ENCODE data around the gene SH2D1A. TPM values are rescaled to one million over a fixed set of nuclear protein-coding genes. Genes with fewer than 3 reads are reported as not detected.
A peak's percentile ranks its signal among the peaks of the same experiment; 100 is the strongest.

The SH2D1A gene
- total and polyA plus RNA-seq, 4 donors = 0.51 to 2.8 (median 0.70) TPM

- no peak for DNase-seq
- no peaks in the 10 kb centered on the region for H3K4me1 ChIP-seq (ENCODE audit: control insufficient read depth in 1 of 2, insufficient read depth in 2 of 2, low read length in 2 of 2)
- H3K9me3 ChIP-seq (ENCODE audit: control insufficient read depth, low read length) = no peaks in the 10 kb centered on the region
- intact Hi-C loops (cut with DNase I) = no loop called here
- H3K27me3 ChIP-seq (ENCODE audit: control insufficient read depth in 1 of 2, insufficient read depth in 2 of 2, low read length in 1 of 2) = no peaks in the 10 kb centered on the region
- WGBS, 2 donors = 79 to 95% methylated on average over 1 of the region's 1 CpG
- no peak overlapping the region for H3K27ac ChIP-seq (ENCODE audit: low read depth in 1 of 2, low read length in 2 of 2)
- H3K4me3 ChIP-seq (ENCODE audit: low read length in 2 of 2) = no peak overlapping the region
- no peak for ATAC-seq (ENCODE audit: low FRiP score)
- H3K36me3 ChIP-seq (ENCODE audit: control insufficient read depth in 1 of 2, insufficient read depth in 2 of 2, low read length in 1 of 2) = no peaks in the 10 kb centered on the region
These were observed 27.0 kb downstream of the SH2D1A start for GRCh38 chrX:124373348-124373747.

GRCh38 chrX:124378643-124379042 lies 32.3 kb downstream of the SH2D1A start:
- Histone ChIP-seq H3K27me3 (ENCODE audit: control insufficient read depth in 1 of 2, insufficient read depth in 2 of 2, low read length in 1 of 2) (no peaks in the 10 kb centered on the region), H3K4me3 (ENCODE audit: low read length in 2 of 2) (no peak overlapping the region), H3K9me3 (ENCODE audit: control insufficient read depth, low read length) (no peaks in the 10 kb centered on the region), H3K36me3 (ENCODE audit: control insufficient read depth in 1 of 2, insufficient read depth in 2 of 2, low read length in 1 of 2) (no peaks in the 10 kb centered on the region), H3K27ac (ENCODE audit: low read depth in 1 of 2, low read length in 2 of 2) (no peak overlapping the region), H3K4me1 (ENCODE audit: control insufficient read depth in 1 of 2, insufficient read depth in 2 of 2, low read length in 2 of 2) (no peaks in the 10 kb centered on the region)
- DNase-seq (no peak), ATAC-seq (ENCODE audit: low FRiP score) (no peak)
- WGBS, 2 donors = 44 to 59% methylated on average over 4 of the region's 4 CpGs
- intact Hi-C loops (cut with DNase I) = no loop called here

- Histone ChIP-seq H3K9me3 (ENCODE audit: control insufficient read depth, low read length) (no peaks in the 10 kb centered on the region), H3K36me3 (ENCODE audit: control insufficient read depth in 1 of 2, insufficient read depth in 2 of 2, low read length in 1 of 2) (no peaks in the 10 kb centered on the region), H3K27ac (ENCODE audit: low read depth in 1 of 2, low read length in 2 of 2) (no peak overlapping the region), H3K4me3 (ENCODE audit: low read length in 2 of 2) (no peak overlapping the region), H3K27me3 (ENCODE audit: control insufficient read depth in 1 of 2, insufficient read depth in 2 of 2, low read length in 1 of 2) (no peaks in the 10 kb centered on the region), H3K4me1 (ENCODE audit: control insufficient read depth in 1 of 2, insufficient read depth in 2 of 2, low read length in 2 of 2) (no peaks in the 10 kb centered on the region)
- WGBS, 2 donors = 73 to 92% methylated on average over 4 of the region's 4 CpGs
- no peak for ATAC-seq (ENCODE audit: low FRiP score)
- no peak for DNase-seq
- intact Hi-C loops (cut with DNase I) = no loop called here
These were observed 37.0 kb downstream of the SH2D1A start for GRCh38 chrX:124383354-124383753.

- ATAC-seq (ENCODE audit: low FRiP score) = no peak
- intact Hi-C loops (cut with DNase I) = no loop called here
- DNase-seq = no peak
- H3K27me3 ChIP-seq (ENCODE audit: control insufficient read depth in 1 of 2, insufficient read depth in 2 of 2, low read length in 1 of 2) = no peaks in the 10 kb centered on the region
- no peaks in the 10 kb centered on the region for H3K9me3 ChIP-seq (ENCODE audit: control insufficient read depth, low read length)
- 61 to 83% methylated on average over 6 of the region's 6 CpGs for WGBS, 2 donors
- no peaks in the 10 kb centered on the region for H3K36me3 ChIP-seq (ENCODE audit: control insufficient read depth in 1 of 2, insufficient read depth in 2 of 2, low read length in 1 of 2)
- no peak overlapping the region for H3K4me3 ChIP-seq (ENCODE audit: low read length in 2 of 2)
- H3K4me1 ChIP-seq (ENCODE audit: control insufficient read depth in 1 of 2, insufficient read depth in 2 of 2, low read length in 2 of 2) = no peaks in the 10 kb centered on the region
- H3K27ac ChIP-seq (ENCODE audit: low read depth in 1 of 2, low read length in 2 of 2) = no peak overlapping the region
These were observed 40.0 kb downstream of the SH2D1A start for GRCh38 chrX:124386401-124386800.

DNA sequence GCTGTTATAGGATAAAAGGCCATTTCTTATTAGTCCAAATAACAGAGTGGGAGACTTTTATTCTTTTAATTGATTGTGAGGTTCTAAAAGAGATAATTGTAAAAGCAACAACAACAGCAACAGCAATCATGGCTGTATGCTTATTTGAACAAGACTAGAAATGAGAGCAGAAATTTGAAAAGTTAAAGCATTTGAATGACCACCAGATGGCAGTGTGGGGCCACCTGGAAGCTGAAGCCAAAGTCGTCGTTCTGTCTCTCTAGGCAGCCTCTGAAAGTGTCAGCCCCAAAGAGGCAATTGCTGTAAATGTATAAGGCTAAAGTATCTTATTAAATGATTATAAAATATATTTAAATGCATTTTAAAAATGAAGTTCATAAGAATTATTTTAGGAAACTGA lies 42.2 kb downstream of the SH2D1A start:
- Histone ChIP-seq H3K36me3 (ENCODE audit: control insufficient read depth in 1 of 2, insufficient read depth in 2 of 2, low read length in 1 of 2) (no peaks in the 10 kb centered on the region), H3K27ac (ENCODE audit: low read depth in 1 of 2, low read length in 2 of 2) (no peak overlapping the region), H3K4me3 (ENCODE audit: low read length in 2 of 2) (no peak overlapping the region), H3K4me1 (ENCODE audit: control insufficient read depth in 1 of 2, insufficient read depth in 2 of 2, low read length in 2 of 2) (no peaks in the 10 kb centered on the region), H3K9me3 (ENCODE audit: control insufficient read depth, low read length) (no peaks in the 10 kb centered on the region), H3K27me3 (ENCODE audit: control insufficient read depth in 1 of 2, insufficient read depth in 2 of 2, low read length in 1 of 2) (no peaks in the 10 kb centered on the region)
- ATAC-seq (ENCODE audit: low FRiP score) = peak; percentile 72
- WGBS, 2 donors = 0 to 4% methylated on average over 2 of the region's 2 CpGs
- DNase-seq = no peak
- intact Hi-C loops (cut with DNase I) = no loop called here

DNA sequence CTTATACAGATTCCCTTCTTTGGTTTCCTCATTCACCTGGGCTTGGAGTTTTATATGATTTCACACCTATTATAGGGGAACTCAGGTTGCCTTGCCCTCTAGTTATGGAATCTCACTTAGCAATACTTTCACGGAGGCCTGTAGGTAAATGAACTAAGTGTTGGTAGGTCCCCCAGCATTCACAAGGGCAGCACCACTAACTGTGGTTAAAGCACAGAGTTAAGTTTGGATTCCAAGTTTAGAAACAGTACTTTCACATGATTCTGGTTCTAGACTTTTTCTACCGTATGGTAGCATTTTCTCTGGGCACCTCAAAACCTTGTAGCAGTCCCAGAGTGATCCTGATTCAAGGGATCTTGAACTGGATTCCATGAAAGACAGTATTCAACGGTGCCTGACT lies 46.4 kb downstream of the SH2D1A start:
- Histone ChIP-seq H3K36me3 (ENCODE audit: control insufficient read depth in 1 of 2, insufficient read depth in 2 of 2, low read length in 1 of 2) (no peaks in the 10 kb centered on the region), H3K4me1 (ENCODE audit: control insufficient read depth in 1 of 2, insufficient read depth in 2 of 2, low read length in 2 of 2) (no peaks in the 10 kb centered on the region), H3K4me3 (ENCODE audit: low read length in 2 of 2) (no peak overlapping the region), H3K27ac (ENCODE audit: low read depth in 1 of 2, low read length in 2 of 2) (no peak overlapping the region), H3K27me3 (ENCODE audit: control insufficient read depth in 1 of 2, insufficient read depth in 2 of 2, low read length in 1 of 2) (no peaks in the 10 kb centered on the region), H3K9me3 (ENCODE audit: control insufficient read depth, low read length) (no peaks in the 10 kb centered on the region)
- intact Hi-C loops (cut with DNase I) = no loop called here
- ATAC-seq (ENCODE audit: low FRiP score) (no peak), DNase-seq (no peak)
- 61 to 91% methylated on average over 3 of the region's 3 CpGs for WGBS, 2 donors

- Histone ChIP-seq H3K9me3 (ENCODE audit: control insufficient read depth, low read length) (no peaks in the 10 kb centered on the region), H3K27me3 (ENCODE audit: control insufficient read depth in 1 of 2, insufficient read depth in 2 of 2, low read length in 1 of 2) (no peaks in the 10 kb centered on the region), H3K4me3 (ENCODE audit: low read length in 2 of 2) (no peak overlapping the region), H3K36me3 (ENCODE audit: control insufficient read depth in 1 of 2, insufficient read depth in 2 of 2, low read length in 1 of 2) (no peaks in the 10 kb centered on the region), H3K27ac (ENCODE audit: low read depth in 1 of 2, low read length in 2 of 2) (no peak overlapping the region), H3K4me1 (ENCODE audit: control insufficient read depth in 1 of 2, insufficient read depth in 2 of 2, low read length in 2 of 2) (no peaks in the 10 kb centered on the region)
- ATAC-seq (ENCODE audit: low FRiP score) (no peak), DNase-seq (no peak)
- 60 to 90% methylated on average over 1 of the region's 1 CpG for WGBS, 2 donors
- intact Hi-C loops (cut with DNase I) = no loop called here
These were observed 46.9 kb downstream of the SH2D1A start for GRCh38 chrX:124393238-124393637.

- Histone ChIP-seq H3K27me3 (ENCODE audit: control insufficient read depth in 1 of 2, insufficient read depth in 2 of 2, low read length in 1 of 2) (no peaks in the 10 kb centered on the region), H3K27ac (ENCODE audit: low read depth in 1 of 2, low read length in 2 of 2) (no peak overlapping the region), H3K36me3 (ENCODE audit: control insufficient read depth in 1 of 2, insufficient read depth in 2 of 2, low read length in 1 of 2) (no peaks in the 10 kb centered on the region), H3K4me1 (ENCODE audit: control insufficient read depth in 1 of 2, insufficient read depth in 2 of 2, low read length in 2 of 2) (no peaks in the 10 kb centered on the region), H3K9me3 (ENCODE audit: control insufficient read depth, low read length) (no peaks in the 10 kb centered on the region), H3K4me3 (ENCODE audit: low read length in 2 of 2) (no peak overlapping the region)
- WGBS, 2 donors = 59 to 95% methylated on average over 3 of the region's 3 CpGs
- no peak for DNase-seq
- no peak for ATAC-seq (ENCODE audit: low FRiP score)
- intact Hi-C loops (cut with DNase I) = no loop called here
These were observed 47.3 kb downstream of the SH2D1A start for GRCh38 chrX:124393659-124394058.

- WGBS, 2 donors = 78 to 88% methylated on average over 3 of the region's 3 CpGs
- H3K4me3 ChIP-seq (ENCODE audit: low read length in 2 of 2) = no peak overlapping the region
- no peaks in the 10 kb centered on the region for H3K36me3 ChIP-seq (ENCODE audit: control insufficient read depth in 1 of 2, insufficient read depth in 2 of 2, low read length in 1 of 2)
- no peaks in the 10 kb centered on the region for H3K9me3 ChIP-seq (ENCODE audit: control insufficient read depth, low read length)
- ATAC-seq (ENCODE audit: low FRiP score) (no peak), DNase-seq (no peak)
- no peak overlapping the region for H3K27ac ChIP-seq (ENCODE audit: low read depth in 1 of 2, low read length in 2 of 2)
- intact Hi-C loops (cut with DNase I) = no loop called here
- H3K27me3 ChIP-seq (ENCODE audit: control insufficient read depth in 1 of 2, insufficient read depth in 2 of 2, low read length in 1 of 2) = no peaks in the 10 kb centered on the region
- H3K4me1 ChIP-seq (ENCODE audit: control insufficient read depth in 1 of 2, insufficient read depth in 2 of 2, low read length in 2 of 2) = no peaks in the 10 kb centered on the region
These were observed 49.0 kb downstream of the SH2D1A start for GRCh38 chrX:124395145-124395880.

Data from aorta (tissue), 5 donors.